ENCODE data around the gene RNF182.

DNA sequence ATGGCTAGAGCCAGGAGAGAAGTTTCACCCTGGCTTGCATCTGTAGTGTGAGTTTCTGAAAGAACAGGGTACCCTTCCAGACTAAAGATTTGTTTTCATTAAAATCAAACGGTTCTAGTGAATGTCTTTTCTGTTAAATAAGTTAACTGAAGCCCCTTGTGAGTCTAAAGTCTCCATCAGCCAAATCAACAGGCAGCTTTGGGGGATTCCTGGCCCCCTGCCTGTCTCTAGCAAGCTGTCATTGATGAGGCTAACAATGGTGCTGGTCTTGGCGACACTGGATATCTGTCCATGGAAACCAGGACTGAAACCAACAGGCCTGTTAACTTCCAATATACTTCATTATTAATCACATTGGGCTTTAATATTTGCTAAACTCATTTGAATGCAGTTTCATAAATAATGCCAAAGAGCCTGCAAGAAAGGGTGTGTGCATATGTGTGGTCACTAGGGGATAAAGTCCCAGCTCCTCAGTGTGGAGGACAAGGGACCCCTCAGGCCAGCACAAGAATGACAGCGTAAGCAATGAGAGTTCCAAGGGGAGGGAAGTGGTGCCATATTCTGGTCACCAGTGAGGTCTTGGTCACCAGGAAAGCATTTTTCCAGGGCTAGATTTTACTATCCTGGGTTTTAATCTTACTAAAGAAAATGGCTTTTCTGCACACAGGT is 9.1 kb upstream of the RNF182 start:
- TF ChIP-seq, protein P1, sequence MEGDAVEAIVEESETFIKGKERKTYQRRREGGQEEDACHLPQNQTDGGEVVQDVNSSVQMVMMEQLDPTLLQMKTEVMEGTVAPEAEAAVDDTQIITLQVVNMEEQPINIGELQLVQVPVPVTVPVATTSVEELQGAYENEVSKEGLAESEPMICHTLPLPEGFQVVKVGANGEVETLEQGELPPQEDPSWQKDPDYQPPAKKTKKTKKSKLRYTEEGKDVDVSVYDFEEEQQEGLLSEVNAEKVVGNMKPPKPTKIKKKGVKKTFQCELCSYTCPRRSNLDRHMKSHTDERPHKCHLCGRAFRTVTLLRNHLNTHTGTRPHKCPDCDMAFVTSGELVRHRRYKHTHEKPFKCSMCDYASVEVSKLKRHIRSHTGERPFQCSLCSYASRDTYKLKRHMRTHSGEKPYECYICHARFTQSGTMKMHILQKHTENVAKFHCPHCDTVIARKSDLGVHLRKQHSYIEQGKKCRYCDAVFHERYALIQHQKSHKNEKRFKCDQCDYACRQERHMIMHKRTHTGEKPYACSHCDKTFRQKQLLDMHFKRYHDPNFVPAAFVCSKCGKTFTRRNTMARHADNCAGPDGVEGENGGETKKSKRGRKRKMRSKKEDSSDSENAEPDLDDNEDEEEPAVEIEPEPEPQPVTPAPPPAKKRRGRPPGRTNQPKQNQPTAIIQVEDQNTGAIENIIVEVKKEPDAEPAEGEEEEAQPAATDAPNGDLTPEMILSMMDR (IDR thresholded peaks at IDR 0.05): no peak
- no peak for TF ChIP-seq POLR2A (IDR thresholded peaks at IDR 0.05)

Measured in body of pancreas (tissue), 4 donors.